HepG2 (cell line): ENCODE data around the gene ASL. TPM values are rescaled to one million over a fixed set of nuclear protein-coding genes. Genes with fewer than 3 reads are reported as not detected.

ENCODE experiments used
- ARID3A ChIP-seq: IDR thresholded peaks from 2 replicates; pipeline ENCODE4 v1.6.1; 2012; ENCODE audit warnings: low read depth, low read length, improper control_type of control experiment
- DZIP1 ChIP-seq: sonication (generic); formaldehyde crosslinking; IDR thresholded peaks from 2 replicates; pipeline ENCODE4 v1.5.0; 2020; ENCODE audit warnings: mild to moderate bottlenecking, missing genetic modification reagents
- E2F2 ChIP-seq: sonication (generic); formaldehyde crosslinking; IDR thresholded peaks from 2 replicates; pipeline ENCODE4 v1.4.0; 2020; ENCODE audit warnings: missing genetic modification reagents, borderline replicate concordance
- HMG20A ChIP-seq: IDR thresholded peaks from 2 replicates; pipeline ENCODE4 v1.6.1; 2016; ENCODE audit warnings: borderline replicate concordance
- MBD4 ChIP-seq: IDR thresholded peaks from 2 replicates; pipeline ENCODE4 v1.6.1; 2012; ENCODE audit warnings: low read length, inconsistent platforms, borderline replicate concordance
- MIER3 ChIP-seq: IDR thresholded peaks from 2 replicates; pipeline ENCODE4 v1.6.1; 2016; ENCODE audit warnings: missing compliant biosample characterization, borderline replicate concordance
- MXD1 ChIP-seq: sonication (generic); formaldehyde crosslinking; IDR thresholded peaks from 2 replicates; pipeline ENCODE4 v1.4.0; 2020; ENCODE audit warnings: mild to moderate bottlenecking, missing genetic modification reagents
- NFE2 ChIP-seq: sonication (generic); formaldehyde crosslinking; IDR thresholded peaks from 2 replicates; pipeline ENCODE4 v1.4.0; 2020; ENCODE audit warnings: missing genetic modification reagents
- PHF21A ChIP-seq: sonication (generic); formaldehyde crosslinking; IDR thresholded peaks from 2 replicates; pipeline ENCODE4 v1.5.0; 2020; ENCODE audit warnings: mild to moderate bottlenecking, missing genetic modification reagents
- RFX1 ChIP-seq: fragments of 450-650 bp; IDR thresholded peaks from 2 replicates; pipeline ENCODE4 v1.6.1; 2017
- RNF219 ChIP-seq: sonication (generic); formaldehyde crosslinking; IDR thresholded peaks from 2 replicates; pipeline ENCODE4 v1.5.0; 2020; ENCODE audit warnings: mild to moderate bottlenecking, missing genetic modification reagents
- SMAD1 ChIP-seq: sonication (generic); formaldehyde crosslinking; IDR thresholded peaks from 2 replicates; pipeline ENCODE4 v1.4.0; 2020; ENCODE audit warnings: missing genetic modification reagents, low read depth, mild to moderate bottlenecking, borderline replicate concordance
- TAF1 ChIP-seq: sonication (generic); formaldehyde crosslinking; IDR thresholded peaks from 2 replicates; pipeline ENCODE4 v1.4.0; 2020; ENCODE audit warnings: missing genetic modification reagents
- TMF1 ChIP-seq: sonication (generic); formaldehyde crosslinking; IDR thresholded peaks from 2 replicates; pipeline ENCODE4 v1.8.1; 2022; ENCODE audit warnings: low read depth, missing genetic modification reagents
- ZBTB21 ChIP-seq: sonication (generic); formaldehyde crosslinking; IDR thresholded peaks from 2 replicates; pipeline ENCODE4 v1.4.0; 2020; ENCODE audit warnings: missing genetic modification reagents
- ZFP37 ChIP-seq: sonication (generic); formaldehyde crosslinking; IDR thresholded peaks from 2 replicates; pipeline ENCODE4 v1.4.0; 2020; ENCODE audit warnings: missing genetic modification reagents, borderline replicate concordance
- ZFP41 ChIP-seq: sonication (generic); formaldehyde crosslinking; IDR thresholded peaks from 2 replicates; pipeline ENCODE4 v1.4.0; 2020; ENCODE audit warnings: mild to moderate bottlenecking, missing genetic modification reagents, borderline replicate concordance
- ZNF160 ChIP-seq: sonication (generic); formaldehyde crosslinking; IDR thresholded peaks from 2 replicates; pipeline ENCODE4 v1.8.0; 2022; ENCODE audit warnings: mild to moderate bottlenecking, inconsistent platforms, missing genetic modification reagents
- ZNF263 ChIP-seq: sonication (generic); formaldehyde crosslinking; IDR thresholded peaks from 2 replicates; pipeline ENCODE4 v1.4.0; 2020; ENCODE audit warnings: missing genetic modification reagents
- ZNF367 ChIP-seq: sonication (generic); formaldehyde crosslinking; IDR thresholded peaks from 2 replicates; pipeline ENCODE4 v1.4.0; 2020; ENCODE audit warnings: missing genetic modification reagents, borderline replicate concordance
- ZNF44 ChIP-seq: sonication (generic); formaldehyde crosslinking; IDR thresholded peaks from 2 replicates; pipeline ENCODE4 v1.5.1; 2020; ENCODE audit warnings: mild to moderate bottlenecking, missing genetic modification reagents
- ZNF546 ChIP-seq: sonication (generic); formaldehyde crosslinking; conservative IDR thresholded peaks from 2 replicates; pipeline ENCODE4 v1.8.1; 2023; ENCODE audit warnings: mild to moderate bottlenecking, missing genetic modification reagents
- polyA plus RNA-seq, 8 experiments: library from polyadenylated mRNA; depleted of rRNA in 3 of 8; stranded (reverse) in 7 of 8; unstranded in 1 of 8; fragments of >200 nt; fragmentation: Illumina TruSeq in 4 of 8; extraction: Trizol in 4 of 8; gene quantifications; 2 replicates each; pipeline versions ENCODE4 v1.2.1 to v1.2.3, GENCODE V29; 2011 to 2016; ENCODE audit warnings: low read depth in 4 of 8, missing spikeins in 1 of 8, mixed read lengths in 1 of 8; ENCODE audit not compliant: insufficient read depth in 1 of 8
- total RNA-seq, 5 experiments: library from RNA; depleted of rRNA; stranded (reverse); fragments of >200 nt; fragmentation: Illumina TruSeq; extraction: Trizol; gene quantifications; 2 replicates each; pipeline ENCODE4 v1.2.3, GENCODE V29; 2016; ENCODE audit warnings: low read depth in 1 of 5

The ASL gene
- total and polyA plus RNA-seq, 2 of the 13 experiments (the other 11 are each of a cell fraction or from before 2014, with no cell fraction given): 71.4 to 96.5 TPM

- TF ChIP-seq ARID3A: no peak
- no peak for TF ChIP-seq MXD1 (CRISPR knock-in tag)
- no peak for TF ChIP-seq ZBTB21 (CRISPR knock-in tag)
- no peak for TF ChIP-seq RNF219
- TF ChIP-seq NFE2 (CRISPR knock-in tag): no peak
- TF ChIP-seq MIER3 (CRISPR knock-in tag): 0 out of 2 replicates have a peak, but pooled peaks have one; percentile 30
- TF ChIP-seq HMG20A: no peak
- TF ChIP-seq RFX1: no peak
- no peak for TF ChIP-seq ZFP41
- no peak for TF ChIP-seq E2F2
- 0 out of 2 replicates have a peak, but pooled peaks have one; percentile 19 for TF ChIP-seq ZNF160
- TF ChIP-seq DZIP1 (CRISPR knock-in tag): no peak
- TF ChIP-seq ZNF546 (CRISPR knock-in tag): no peak
- no peak for TF ChIP-seq ZNF263 (CRISPR knock-in tag)
- TF ChIP-seq ZNF367 (CRISPR knock-in tag): no peak
- TF ChIP-seq TMF1 (CRISPR knock-in tag): no peak
- no peak for TF ChIP-seq MBD4
- no peak for TF ChIP-seq ZNF44
- peak; percentile 59; the same call in 1 of the 2 replicates for TF ChIP-seq PHF21A (CRISPR knock-in tag)
- TF ChIP-seq ZFP37 (CRISPR knock-in tag): no peak
- TF ChIP-seq TAF1: no peak
- no peak for TF ChIP-seq SMAD1 (CRISPR knock-in tag)
Measured at GRCh38 chr7:66076462-66077329, 1.1 kb downstream of the ASL start (continued).
